K562 (cell line): ENCODE results near the gene C11orf98. TPM values are rescaled to one million over a fixed set of nuclear protein-coding genes. Genes with fewer than 3 reads are reported as not detected.

Experiments used
- CUX1 ChIP-seq: fragments of 200-800 bp; sonication (Bioruptor generic); IDR thresholded peaks from 2 replicates; pipeline ENCODE4 v1.6.1; 2016; ENCODE audit warnings: missing genetic modification characterization, missing compliant biosample characterization
- NFE2 ChIP-seq: IDR thresholded peaks from 2 replicates; pipeline ENCODE4 v1.6.1; 2014; ENCODE audit warnings: antibody characterized with exemption, low read depth
- PHTF2 ChIP-seq: fragments of 250-450 bp; sonication (Bioruptor Pico); IDR thresholded peaks from 2 replicates; pipeline ENCODE4 v1.5.0; 2021; ENCODE audit warnings: mild to moderate bottlenecking
- RNF219 ChIP-seq: fragments of 250-450 bp; sonication (Bioruptor Pico); IDR thresholded peaks from 2 replicates; pipeline ENCODE4 v1.5.0; 2022; ENCODE audit warnings: mild to moderate bottlenecking
- SLC30A9 ChIP-seq: fragments of 250-450 bp; sonication (Bioruptor Pico); IDR thresholded peaks from 2 replicates; pipeline ENCODE4 v1.8.0; 2022; ENCODE audit warnings: mild to moderate bottlenecking, moderate library complexity
- SOX6 ChIP-seq: fragments of 450-650 bp; IDR thresholded peaks from 2 replicates; pipeline ENCODE4 v1.6.1; 2014; ENCODE audit warnings: mild to moderate bottlenecking
- UBTF ChIP-seq, 2 experiments: IDR thresholded peaks; 2 replicates each; pipeline ENCODE4 v1.6.1; 2012; ENCODE audit warnings: improper control_type of control experiment in 2 of 2, low read depth in 2 of 2, low read length in 2 of 2, borderline replicate concordance in 1 of 2
- ZNF143 ChIP-seq: sonication (generic); formaldehyde crosslinking; IDR thresholded peaks from 2 replicates; pipeline ENCODE4 v1.9.0; 2022; ENCODE audit warnings: mild to moderate bottlenecking, missing genetic modification reagents
- polyA plus RNA-seq, 8 experiments: library from polyadenylated mRNA; depleted of rRNA in 4 of 8; stranded (reverse) in 5 of 8; unstranded in 3 of 8; fragments of >200 nt; fragmentation: Nextera tagmentation in 2 of 8; fragmentation: Illumina TruSeq in 1 of 8; extraction: Ambion mirVana in 2 of 8; extraction: Trizol in 1 of 8; gene quantifications; 2 replicates each; pipeline versions ENCODE4 v1.2.1 to v1.2.3, GENCODE V29; 2011 to 2014; ENCODE audit warnings: inconsistent platforms in 1 of 8, missing spikeins in 1 of 8
- total RNA-seq, 7 experiments: library from RNA; depleted of rRNA in 6 of 7; stranded (reverse); fragments of >200 nt in 6 of 7; fragmentation: Illumina TruSeq in 2 of 7; extraction: Trizol in 2 of 7; gene quantifications; 2 replicates each; pipeline versions ENCODE4 v1.2.1 to v1.2.3, GENCODE V29; 2011 to 2021; ENCODE audit warnings: low replicate concordance in 1 of 7
- TF ChIP-seq, protein P1 (sequence below): fragments of 250-450 bp; sonication (Bioruptor Pico); IDR thresholded peaks from 2 replicates; pipeline ENCODE4 v1.8.0; 2022; ENCODE audit warnings: inconsistent platforms
- TF ChIP-seq, protein P2 (sequence below), 2 experiments: fragments of 150-350 bp in 1 of 2; IDR thresholded peaks; 2 replicates each; pipeline ENCODE4 v1.6.1; 2012 to 2016; ENCODE audit warnings: low read depth in 2 of 2, low read length in 2 of 2, mild to moderate bottlenecking in 1 of 2, moderate library complexity in 1 of 2

Gene C11orf98
- total and polyA plus RNA-seq, 9 of the 15 experiments (the other 6 are each of a cell fraction or from before 2014, with no cell fraction given): 103 to 352 (median 218) TPM

- TF ChIP-seq RNF219 (CRISPR knock-in tag) (no peak), SOX6 (peak; percentile 82), CUX1 (CRISPR knock-in tag) (no peak), ZNF143 (CRISPR knock-in tag) (no peak), SLC30A9 (CRISPR knock-in tag) (no peak), NFE2 (no peak), UBTF (IDR thresholded peaks at IDR 0.05; ENCODE audit: borderline replicate concordance in 1 of 2, low read depth in 2 of 2, low read length in 2 of 2) (no peak), PHTF2 (CRISPR knock-in tag) (no peak)
- TF ChIP-seq, protein P1, sequence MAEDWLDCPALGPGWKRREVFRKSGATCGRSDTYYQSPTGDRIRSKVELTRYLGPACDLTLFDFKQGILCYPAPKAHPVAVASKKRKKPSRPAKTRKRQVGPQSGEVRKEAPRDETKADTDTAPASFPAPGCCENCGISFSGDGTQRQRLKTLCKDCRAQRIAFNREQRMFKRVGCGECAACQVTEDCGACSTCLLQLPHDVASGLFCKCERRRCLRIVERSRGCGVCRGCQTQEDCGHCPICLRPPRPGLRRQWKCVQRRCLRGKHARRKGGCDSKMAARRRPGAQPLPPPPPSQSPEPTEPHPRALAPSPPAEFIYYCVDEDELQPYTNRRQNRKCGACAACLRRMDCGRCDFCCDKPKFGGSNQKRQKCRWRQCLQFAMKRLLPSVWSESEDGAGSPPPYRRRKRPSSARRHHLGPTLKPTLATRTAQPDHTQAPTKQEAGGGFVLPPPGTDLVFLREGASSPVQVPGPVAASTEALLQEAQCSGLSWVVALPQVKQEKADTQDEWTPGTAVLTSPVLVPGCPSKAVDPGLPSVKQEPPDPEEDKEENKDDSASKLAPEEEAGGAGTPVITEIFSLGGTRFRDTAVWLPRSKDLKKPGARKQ (CRISPR knock-in tag): no peak
- TF ChIP-seq, protein P2, sequence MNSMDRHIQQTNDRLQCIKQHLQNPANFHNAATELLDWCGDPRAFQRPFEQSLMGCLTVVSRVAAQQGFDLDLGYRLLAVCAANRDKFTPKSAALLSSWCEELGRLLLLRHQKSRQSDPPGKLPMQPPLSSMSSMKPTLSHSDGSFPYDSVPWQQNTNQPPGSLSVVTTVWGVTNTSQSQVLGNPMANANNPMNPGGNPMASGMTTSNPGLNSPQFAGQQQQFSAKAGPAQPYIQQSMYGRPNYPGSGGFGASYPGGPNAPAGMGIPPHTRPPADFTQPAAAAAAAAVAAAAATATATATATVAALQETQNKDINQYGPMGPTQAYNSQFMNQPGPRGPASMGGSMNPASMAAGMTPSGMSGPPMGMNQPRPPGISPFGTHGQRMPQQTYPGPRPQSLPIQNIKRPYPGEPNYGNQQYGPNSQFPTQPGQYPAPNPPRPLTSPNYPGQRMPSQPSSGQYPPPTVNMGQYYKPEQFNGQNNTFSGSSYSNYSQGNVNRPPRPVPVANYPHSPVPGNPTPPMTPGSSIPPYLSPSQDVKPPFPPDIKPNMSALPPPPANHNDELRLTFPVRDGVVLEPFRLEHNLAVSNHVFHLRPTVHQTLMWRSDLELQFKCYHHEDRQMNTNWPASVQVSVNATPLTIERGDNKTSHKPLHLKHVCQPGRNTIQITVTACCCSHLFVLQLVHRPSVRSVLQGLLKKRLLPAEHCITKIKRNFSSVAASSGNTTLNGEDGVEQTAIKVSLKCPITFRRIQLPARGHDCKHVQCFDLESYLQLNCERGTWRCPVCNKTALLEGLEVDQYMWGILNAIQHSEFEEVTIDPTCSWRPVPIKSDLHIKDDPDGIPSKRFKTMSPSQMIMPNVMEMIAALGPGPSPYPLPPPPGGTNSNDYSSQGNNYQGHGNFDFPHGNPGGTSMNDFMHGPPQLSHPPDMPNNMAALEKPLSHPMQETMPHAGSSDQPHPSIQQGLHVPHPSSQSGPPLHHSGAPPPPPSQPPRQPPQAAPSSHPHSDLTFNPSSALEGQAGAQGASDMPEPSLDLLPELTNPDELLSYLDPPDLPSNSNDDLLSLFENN (IDR thresholded peaks at IDR 0.05; ENCODE audit: low read depth in 2 of 2, low read length in 2 of 2): no peak
Observed at GRCh38 chr11:62621567-62622470, 43.2 kb downstream of the C11orf98 start, which contains the start of gene B3GAT3 (continued).
